Breast epithelium (tissue), 3 donors: Measurements from ENCODE around the gene EZH2.

Source experiments
- POLR2A ChIP-seq: fragments of 450-650 bp; IDR thresholded peaks from one replicate; pipeline ENCODE4 v1.6.1; 2016; ENCODE audit warnings: antibody characterized with exemption, mild to moderate bottlenecking, moderate library complexity
- TF ChIP-seq, protein P1 (sequence below), 3 donors: fragments of 450-650 bp; IDR thresholded peaks; one replicate each; pipeline ENCODE4 v1.5.1; 2016 to 2017; ENCODE audit warnings: antibody characterized with exemption in 3 of 3, mild to moderate bottlenecking in 3 of 3, moderate library complexity in 3 of 3

- no peak for TF ChIP-seq POLR2A
- TF ChIP-seq, protein P1, sequence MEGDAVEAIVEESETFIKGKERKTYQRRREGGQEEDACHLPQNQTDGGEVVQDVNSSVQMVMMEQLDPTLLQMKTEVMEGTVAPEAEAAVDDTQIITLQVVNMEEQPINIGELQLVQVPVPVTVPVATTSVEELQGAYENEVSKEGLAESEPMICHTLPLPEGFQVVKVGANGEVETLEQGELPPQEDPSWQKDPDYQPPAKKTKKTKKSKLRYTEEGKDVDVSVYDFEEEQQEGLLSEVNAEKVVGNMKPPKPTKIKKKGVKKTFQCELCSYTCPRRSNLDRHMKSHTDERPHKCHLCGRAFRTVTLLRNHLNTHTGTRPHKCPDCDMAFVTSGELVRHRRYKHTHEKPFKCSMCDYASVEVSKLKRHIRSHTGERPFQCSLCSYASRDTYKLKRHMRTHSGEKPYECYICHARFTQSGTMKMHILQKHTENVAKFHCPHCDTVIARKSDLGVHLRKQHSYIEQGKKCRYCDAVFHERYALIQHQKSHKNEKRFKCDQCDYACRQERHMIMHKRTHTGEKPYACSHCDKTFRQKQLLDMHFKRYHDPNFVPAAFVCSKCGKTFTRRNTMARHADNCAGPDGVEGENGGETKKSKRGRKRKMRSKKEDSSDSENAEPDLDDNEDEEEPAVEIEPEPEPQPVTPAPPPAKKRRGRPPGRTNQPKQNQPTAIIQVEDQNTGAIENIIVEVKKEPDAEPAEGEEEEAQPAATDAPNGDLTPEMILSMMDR (IDR thresholded peaks at IDR 0.05) = no peak
Measured at GRCh38 chr7:148790850-148791249, 93.2 kb downstream of the EZH2 start.
